Measurements from ENCODE around the gene RTCB.

- TF ChIP-seq, protein P1, sequence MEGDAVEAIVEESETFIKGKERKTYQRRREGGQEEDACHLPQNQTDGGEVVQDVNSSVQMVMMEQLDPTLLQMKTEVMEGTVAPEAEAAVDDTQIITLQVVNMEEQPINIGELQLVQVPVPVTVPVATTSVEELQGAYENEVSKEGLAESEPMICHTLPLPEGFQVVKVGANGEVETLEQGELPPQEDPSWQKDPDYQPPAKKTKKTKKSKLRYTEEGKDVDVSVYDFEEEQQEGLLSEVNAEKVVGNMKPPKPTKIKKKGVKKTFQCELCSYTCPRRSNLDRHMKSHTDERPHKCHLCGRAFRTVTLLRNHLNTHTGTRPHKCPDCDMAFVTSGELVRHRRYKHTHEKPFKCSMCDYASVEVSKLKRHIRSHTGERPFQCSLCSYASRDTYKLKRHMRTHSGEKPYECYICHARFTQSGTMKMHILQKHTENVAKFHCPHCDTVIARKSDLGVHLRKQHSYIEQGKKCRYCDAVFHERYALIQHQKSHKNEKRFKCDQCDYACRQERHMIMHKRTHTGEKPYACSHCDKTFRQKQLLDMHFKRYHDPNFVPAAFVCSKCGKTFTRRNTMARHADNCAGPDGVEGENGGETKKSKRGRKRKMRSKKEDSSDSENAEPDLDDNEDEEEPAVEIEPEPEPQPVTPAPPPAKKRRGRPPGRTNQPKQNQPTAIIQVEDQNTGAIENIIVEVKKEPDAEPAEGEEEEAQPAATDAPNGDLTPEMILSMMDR (IDR thresholded peaks at IDR 0.05): no peak
- TF ChIP-seq POLR2AphosphoS5 (IDR thresholded peaks at IDR 0.05) (no peak), POLR2A (IDR thresholded peaks at IDR 0.05) (no peak)
Measured at GRCh38 chr22:32343941-32344340, 68.1 kb downstream of the RTCB start.

Measured in gastroesophageal sphincter (tissue), 3 donors.